GM12878 (cell line): Measurements from ENCODE around the gene CNIH2. TPM values are rescaled to one million over a fixed set of nuclear protein-coding genes. Genes with fewer than 3 reads are reported as not detected.

Experiments used
- ATAC-seq: fragments of 200-7000 bp; cut with Tn5 transposase; 3 replicates; pipeline ENCODE4 v1.9.1; 2020; ENCODE audit warnings: mild to moderate bottlenecking, moderate library complexity
- BruUV-seq: library from RNA; stranded (reverse); fragments of 400-500 nt; replicated peaks from 2 replicates; lab custom pipeline; 2021; lab: Mats Ljungman, UMichigan
- CTCF ChIA-PET: fragments of 300-600 bp; sonication (Branson Sonifier 250); formaldehyde crosslinking; extraction: SDS; loops from one replicate; lab custom pipeline; 2021; ENCODE audit warnings: inconsistent platforms; lab: Yijun Ruan, JAX
- POLR2A ChIA-PET: fragments of 350-600 bp; formaldehyde crosslinking; extraction: SDS; loops from one replicate; lab custom pipeline; 2021; ENCODE audit warnings: inconsistent platforms; lab: Charles Lee
- RAD21 ChIA-PET: fragments of 300-600 bp; sonication (Branson Sonifier 250); formaldehyde crosslinking; loops from one replicate; lab custom pipeline; 2023; ENCODE audit warnings: antibody characterized with exemption; ENCODE audit not compliant: unreplicated experiment; lab: Charles Lee
- SMC1A ChIA-PET: fragments of 300-600 bp; sonication (Branson Sonifier 250); formaldehyde crosslinking; loops from one replicate; lab custom pipeline; 2023; ENCODE audit not compliant: unreplicated experiment, uncharacterized antibody; lab: Charles Lee
- DNase-seq: peaks from one replicate; pipeline ENCODE4 v3.0.0-alpha.2; 2011; ENCODE audit warnings: low read depth, low spot score
- FAIRE-seq: peaks from 3 replicates; lab custom pipeline; 2011; peaks lifted over from hg19 to GRCh38; lab: Jason Lieb, UNC
- H2AFZ ChIP-seq: 2 replicates; pipeline ENCODE4 v1.6.0; 2011; ENCODE audit warnings: low read depth, low read length, control low read depth; ENCODE audit not compliant: control insufficient read depth
- H3K27ac ChIP-seq: 2 replicates; pipeline ENCODE4 v1.5.1; 2011; ENCODE audit warnings: control low read depth; ENCODE audit not compliant: control insufficient read depth, insufficient read depth
- H3K27me3 ChIP-seq, 2 experiments: replicated peaks in 1 of 2; 2 replicates each; pipeline versions ENCODE4 v1.6.0 to v1.6.1; 2011; ENCODE audit warnings: low read length in 1 of 2; ENCODE audit not compliant: control insufficient read depth in 2 of 2, insufficient read depth in 2 of 2
- H3K36me3 ChIP-seq, 2 experiments: 2 replicates each; pipeline ENCODE4 v1.5.1; 2011; ENCODE audit warnings: low read length in 1 of 2; ENCODE audit not compliant: control insufficient read depth in 2 of 2, insufficient read depth in 2 of 2
- H3K4me1 ChIP-seq: 2 replicates; pipeline ENCODE4 v1.6.1; 2011; ENCODE audit warnings: mild to moderate bottlenecking, low read length, moderate library complexity, mixed read lengths; ENCODE audit not compliant: control insufficient read depth, insufficient read depth
- H3K4me2 ChIP-seq: 2 replicates; pipeline ENCODE4 v1.6.0; 2011; ENCODE audit warnings: control low read depth; ENCODE audit not compliant: control insufficient read depth, insufficient read depth
- H3K4me3 ChIP-seq: fragments of 200-600 bp; sonication (generic); 2 replicates; pipeline ENCODE4 v1.5.1; 2016
- H3K79me2 ChIP-seq: 2 replicates; pipeline ENCODE4 v1.6.0; 2011; ENCODE audit warnings: low read length; ENCODE audit not compliant: control insufficient read depth, insufficient read depth
- H3K9ac ChIP-seq: 2 replicates; pipeline ENCODE4 v1.8.0; 2011; ENCODE audit warnings: low read length, control low read depth, mixed read lengths; ENCODE audit not compliant: control insufficient read depth, insufficient read depth
- H3K9me3 ChIP-seq: replicated peaks from 3 replicates; pipeline ENCODE4 v1.5.1; 2011; ENCODE audit warnings: mild to moderate bottlenecking, low read length; ENCODE audit not compliant: control insufficient read depth, insufficient read depth
- H4K20me1 ChIP-seq: 2 replicates; pipeline ENCODE4 v1.6.0; 2011; ENCODE audit not compliant: control insufficient read depth, insufficient read depth
- CBX5 ChIP-seq: sonication (generic); IDR thresholded peaks from 2 replicates; pipeline ENCODE4 v1.6.1; 2016; ENCODE audit warnings: low read depth, moderate library complexity, mild to moderate bottlenecking, inconsistent platforms
- CEBPB ChIP-seq, 2 experiments: fragments of 150-350 bp in 1 of 2; IDR thresholded peaks; 2 replicates each; pipeline ENCODE4 v1.6.1; 2012 to 2014; ENCODE audit warnings: low read depth in 2 of 2, low read length in 2 of 2, borderline replicate concordance in 1 of 2, inconsistent platforms in 1 of 2
- FOS ChIP-seq: IDR thresholded peaks from 3 replicates; pipeline ENCODE4 v1.6.1; 2011; ENCODE audit warnings: borderline replicate concordance; ENCODE audit not compliant: insufficient read length; ENCODE audit errors: extremely low read depth
- KDM1A ChIP-seq: fragments of 200-600 bp; sonication (generic); IDR thresholded peaks from 2 replicates; pipeline ENCODE4 v1.6.1; 2016; ENCODE audit warnings: borderline replicate concordance
- KLF5 ChIP-seq: fragments of 450-650 bp; IDR thresholded peaks from 2 replicates; pipeline ENCODE4 v1.6.1; 2014; ENCODE audit warnings: mild to moderate bottlenecking; ENCODE audit not compliant: partially characterized antibody
- NBN ChIP-seq: fragments of 450-650 bp; IDR thresholded peaks from 2 replicates; pipeline ENCODE4 v1.6.1; 2016
- NFYA ChIP-seq: IDR thresholded peaks from 2 replicates; pipeline ENCODE4 v1.6.1; 2011; ENCODE audit warnings: low read depth, mild to moderate bottlenecking, low read length, improper control_type of control experiment, borderline replicate concordance
- PAX5 ChIP-seq: IDR thresholded peaks from 2 replicates; pipeline ENCODE4 v1.6.1; 2011; ENCODE audit warnings: low read depth, low read length, borderline replicate concordance
- RFX5 ChIP-seq: IDR thresholded peaks from 2 replicates; pipeline ENCODE4 v1.6.1; 2011; ENCODE audit warnings: low read depth, low read length, improper control_type of control experiment
- SIN3A ChIP-seq: IDR thresholded peaks from 2 replicates; pipeline ENCODE4 v1.6.1; 2012; ENCODE audit warnings: low read depth, low read length, improper control_type of control experiment
- SP1 ChIP-seq: IDR thresholded peaks from one replicate; pipeline ENCODE4 v1.6.1; 2011; ENCODE audit warnings: low read depth, low read length
- TCF12 ChIP-seq: IDR thresholded peaks from 2 replicates; pipeline ENCODE4 v1.6.1; 2011; ENCODE audit warnings: low read depth, mild to moderate bottlenecking, low read length
- TCF3 ChIP-seq: IDR thresholded peaks from 2 replicates; pipeline ENCODE4 v1.6.1; 2012; ENCODE audit warnings: low read depth, mild to moderate bottlenecking, low read length, borderline replicate concordance; ENCODE audit not compliant: insufficient read depth
- ZBTB33 ChIP-seq: fragments of 450-650 bp; IDR thresholded peaks from 2 replicates; pipeline ENCODE4 v1.6.1; 2017; ENCODE audit warnings: mild to moderate bottlenecking
- ZSCAN29 ChIP-seq: fragments of 450-650 bp; IDR thresholded peaks from 2 replicates; pipeline ENCODE4 v1.6.1; 2017; ENCODE audit warnings: mild to moderate bottlenecking, moderate library complexity
- WGBS: methylation state at CpG from one replicate; pipeline ENCODE4 v1.1.6; 2016; ENCODE audit warnings: low lambda C conversion rate; ENCODE audit not compliant: insufficient replicate concordance, insufficient coverage; ENCODE audit errors: missing lambda C conversion rate; 5-methylcytosine and 5-hydroxymethylcytosine counted together
- in situ Hi-C: fragments of 300-500 bp; cut with MboI; formaldehyde crosslinking; loops from 9 replicates; pipeline ENCODE4 v1.14.3; 2018; ENCODE audit warnings: mixed read lengths
- intact Hi-C: fragments of 100-400 bp; cut with micrococcal nuclease; formaldehyde crosslinking; loops from one replicate; pipeline ENCODE4 v1.14.2; 2022; ENCODE audit not compliant: unreplicated experiment
- polyA plus RNA-seq, 11 experiments: library from polyadenylated mRNA; depleted of rRNA in 4 of 11; unstranded in 6 of 11; stranded (reverse) in 5 of 11; fragments of >200 nt; fragmentation: Nextera tagmentation in 4 of 11; fragmentation: Illumina TruSeq in 1 of 11; extraction: Ambion mirVana in 4 of 11; extraction: Trizol in 1 of 11; gene quantifications; 1 replicate in 1 of 11; 2 replicates in 10 of 11; pipeline versions ENCODE4 v1.2.1 to v1.2.3, GENCODE V29; 2011 to 2016; ENCODE audit warnings: inconsistent platforms in 2 of 11, missing spikeins in 2 of 11, low read depth in 1 of 11
- total RNA-seq, 4 experiments: library from RNA; depleted of rRNA in 3 of 4; stranded (reverse); fragments of >200 nt in 3 of 4; fragmentation: Illumina TruSeq in 1 of 4; extraction: Trizol in 1 of 4; gene quantifications; 2 replicates each; pipeline versions ENCODE4 v1.2.1 to v1.2.3, GENCODE V29; 2013 to 2021
- TF ChIP-seq, protein P1 (sequence below), 3 experiments: IDR thresholded peaks in 2 of 3; conservative IDR thresholded peaks in 1 of 3; 2 replicates each; pipeline ENCODE4 v1.5.1; 2011; ENCODE audit warnings: low read depth in 3 of 3, low read length in 3 of 3, mild to moderate bottlenecking in 3 of 3, control low read depth in 2 of 3, moderate library complexity in 2 of 3, inconsistent platforms in 1 of 3, mixed read lengths in 1 of 3; ENCODE audit not compliant: control insufficient read depth in 2 of 3, insufficient read depth in 1 of 3; ENCODE audit errors: extremely low read depth in 1 of 3

The CNIH2 gene
- total and polyA plus RNA-seq, 10 of the 15 experiments (the other 5 are each of a cell fraction or from before 2014, with no cell fraction given) = 0.07 to 1.3 (median 0.68) TPM; not detected in 2

DNA sequence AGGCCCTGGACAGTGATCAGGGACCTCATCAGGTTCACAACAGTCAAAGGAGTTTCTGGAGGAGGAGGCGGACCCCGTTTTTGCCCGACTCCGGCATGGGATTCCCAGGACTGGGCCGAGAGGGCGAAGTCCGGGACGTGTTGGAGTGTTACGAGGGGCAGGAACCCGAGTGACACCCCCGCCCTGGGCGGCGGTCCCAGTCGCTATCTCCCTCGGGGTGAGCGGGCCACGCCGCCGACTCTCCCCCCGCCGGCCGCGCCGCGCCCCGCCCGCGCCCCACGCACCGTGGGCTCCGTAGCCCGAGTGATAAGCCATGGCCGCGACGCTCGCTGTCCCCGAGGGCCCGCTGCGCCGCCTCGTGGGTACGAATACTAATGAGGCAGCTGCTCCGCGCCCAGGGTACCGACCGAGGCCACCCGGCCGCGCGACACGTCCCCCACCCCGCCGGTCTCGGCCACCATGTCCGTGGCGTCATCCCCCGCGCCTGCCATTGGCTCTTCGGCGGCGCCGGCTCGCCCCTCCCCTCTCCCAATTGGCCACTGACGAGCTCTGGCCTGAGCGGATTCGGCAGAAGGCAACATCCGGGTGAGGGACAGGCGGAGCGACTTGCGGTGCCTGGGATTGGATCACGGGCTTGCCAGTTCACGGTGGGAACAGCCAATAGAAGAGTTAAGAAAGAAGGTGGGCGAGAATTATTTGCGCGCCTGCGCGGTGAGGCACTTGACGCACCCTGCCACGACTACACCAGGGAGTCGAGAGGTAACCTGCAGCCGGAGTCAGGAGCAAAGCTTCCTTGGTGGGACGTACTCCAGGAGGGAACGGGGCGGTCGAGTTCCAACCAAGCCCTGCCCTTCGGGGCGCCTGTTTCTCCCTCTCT, 10.9 kb downstream of the CNIH2 start, which contains the start of gene YIF1A:
Gene YIF1A (minus strand): TSS at position 473 of the 877 bp plus-strand sequence. CDS start 158 bp downstream, at position 315.
- H3K4me3 ChIP-seq = peak within 1 kb of the TSS; percentile 83
- intact Hi-C loops (no loop called here), in situ Hi-C loops (no loop called here)
- peaks cover 12% of the 10 kb centered on the region for H3K79me2 ChIP-seq
- H2AFZ ChIP-seq = peak within 1 kb of the TSS; percentile 97
- SMC1A ChIA-PET = interaction anchor here (0.6 to 2.5 kb wide), 10 partner anchors 12 to 138 kb away, joined by 3 to 10 read pairs (median 4); no protein-coding TSS in a partner anchor
- FAIRE-seq (peak; percentile 100), ATAC-seq (peak; percentile 97), DNase-seq (peak; percentile 98)
- no TSS peak for BruUV-seq
- H3K9me3 ChIP-seq = no peaks in the 10 kb centered on the region
- peak within 1 kb of the TSS; percentile 96 for H3K4me2 ChIP-seq
- peak within 1 kb of the TSS; percentile 95 for H3K9ac ChIP-seq
- CTCF ChIA-PET = interaction anchor here (0.7 to 2.7 kb wide), 19 partner anchors 9 to 244 kb away, joined by 3 to 21 read pairs (median 5); partner anchors contain the start of genes MRPL11, RAB1B and RIN1
- no peaks in the 10 kb centered on the region; the same call in 1 of the 2 replicates for H4K20me1 ChIP-seq
- RAD21 ChIA-PET = interaction anchor here (0.6 to 2.0 kb wide), 12 partner anchors 21 to 250 kb away, joined by 3 to 28 read pairs (median 4); partner anchors contain the start of genes BRMS1, PELI3 and RAB1B
- H3K36me3 ChIP-seq = no peaks in the 10 kb centered on the region; a peak in 1 of 4 replicates
- peaks cover 15% of the 10 kb centered on the region for H3K4me1 ChIP-seq
- H3K27ac ChIP-seq = peak within 1 kb of the TSS; percentile 87
- POLR2A ChIA-PET = interaction anchor here (0.6 to 2.4 kb wide), 18 partner anchors 9 to 1023 kb away, joined by 3 to 26 read pairs (median 3); partner anchors contain the start of genes BRMS1, FIBP, RAB1B and SF3B2
- H3K27me3 ChIP-seq = peaks cover 2 to 7% of the 10 kb centered on the region in 2 experiments; a peak in 2 of 4 replicates
- 2% methylated on average over 76 of the region's 87 CpGs for WGBS
- no peak for TF ChIP-seq ZBTB33
- TF ChIP-seq TCF3 = 0 out of 2 replicates have a peak, but pooled peaks have one; percentile 33
- TF ChIP-seq, protein P1, sequence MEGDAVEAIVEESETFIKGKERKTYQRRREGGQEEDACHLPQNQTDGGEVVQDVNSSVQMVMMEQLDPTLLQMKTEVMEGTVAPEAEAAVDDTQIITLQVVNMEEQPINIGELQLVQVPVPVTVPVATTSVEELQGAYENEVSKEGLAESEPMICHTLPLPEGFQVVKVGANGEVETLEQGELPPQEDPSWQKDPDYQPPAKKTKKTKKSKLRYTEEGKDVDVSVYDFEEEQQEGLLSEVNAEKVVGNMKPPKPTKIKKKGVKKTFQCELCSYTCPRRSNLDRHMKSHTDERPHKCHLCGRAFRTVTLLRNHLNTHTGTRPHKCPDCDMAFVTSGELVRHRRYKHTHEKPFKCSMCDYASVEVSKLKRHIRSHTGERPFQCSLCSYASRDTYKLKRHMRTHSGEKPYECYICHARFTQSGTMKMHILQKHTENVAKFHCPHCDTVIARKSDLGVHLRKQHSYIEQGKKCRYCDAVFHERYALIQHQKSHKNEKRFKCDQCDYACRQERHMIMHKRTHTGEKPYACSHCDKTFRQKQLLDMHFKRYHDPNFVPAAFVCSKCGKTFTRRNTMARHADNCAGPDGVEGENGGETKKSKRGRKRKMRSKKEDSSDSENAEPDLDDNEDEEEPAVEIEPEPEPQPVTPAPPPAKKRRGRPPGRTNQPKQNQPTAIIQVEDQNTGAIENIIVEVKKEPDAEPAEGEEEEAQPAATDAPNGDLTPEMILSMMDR (IDR thresholded peaks at IDR 0.05 in 2 of 3, conservative IDR thresholded peaks at IDR 0.05 in 1 of 3; ENCODE audit: control insufficient read depth in 2 of 3, extremely low read depth in 1 of 3, insufficient read depth in 1 of 3, low read depth in 3 of 3, low read length in 3 of 3) = peak in 1 of 3 experiments; percentile 16; a peak in 2 of 6 replicates
- TF ChIP-seq NBN = no peak; the same call in 1 of the 2 replicates
- TF ChIP-seq SIN3A = peak; percentile 61
- TF ChIP-seq KDM1A = no peak
- peak; percentile 71; the same call in 1 of the 2 replicates for TF ChIP-seq RFX5
- no peak for TF ChIP-seq CBX5
- TF ChIP-seq SP1 = peak; percentile 96
- TF ChIP-seq KLF5 = no peak
- no peak for TF ChIP-seq ZSCAN29
- no peak for TF ChIP-seq TCF12
- no peak for TF ChIP-seq PAX5
- TF ChIP-seq NFYA = peak; percentile 57
- TF ChIP-seq CEBPB (IDR thresholded peaks at IDR 0.05; ENCODE audit: borderline replicate concordance in 1 of 2, low read depth in 2 of 2, low read length in 2 of 2) = no peak
- peak; percentile 69 for TF ChIP-seq FOS
